Myocyte (in vitro differentiated cells): ENCODE measurements around the gene TLL1. TPM values are rescaled to one million over a fixed set of nuclear protein-coding genes. Genes with fewer than 3 reads are reported as not detected.

Source experiments
- DNase-seq: peaks from one replicate; pipeline ENCODE4 v3.0.0-alpha.2; 2012; ENCODE audit warnings: low read depth
- total RNA-seq: library from RNA; depleted of rRNA; stranded (reverse); fragments of >200 nt; gene quantifications from 2 replicates; pipeline ENCODE4 v1.2.3, GENCODE V29; 2014

TLL1 gene
- total RNA-seq, 1 donor from 2014 or later, result not detected

DNA sequence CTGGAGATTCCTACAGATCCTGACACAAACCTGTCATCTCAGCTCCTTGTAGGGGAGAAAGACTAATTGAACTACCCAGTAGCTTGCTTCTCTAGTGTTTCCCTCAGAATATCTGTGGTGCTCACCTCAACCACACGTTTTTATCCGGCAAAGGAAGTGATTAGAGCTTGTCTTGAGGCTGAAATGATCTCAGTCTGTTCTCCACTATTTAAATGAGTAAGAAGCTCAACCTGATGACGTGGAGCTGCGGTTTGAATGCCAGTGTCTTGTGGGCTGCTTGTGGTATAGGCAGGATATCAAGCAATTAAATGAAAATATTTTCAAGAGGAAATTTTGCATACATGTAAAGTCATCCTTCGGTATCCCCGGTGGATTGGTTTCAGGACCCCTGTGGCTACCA lies 270.2 kb downstream of the TLL1 start:
- peak; percentile 30 for DNase-seq

DNA sequence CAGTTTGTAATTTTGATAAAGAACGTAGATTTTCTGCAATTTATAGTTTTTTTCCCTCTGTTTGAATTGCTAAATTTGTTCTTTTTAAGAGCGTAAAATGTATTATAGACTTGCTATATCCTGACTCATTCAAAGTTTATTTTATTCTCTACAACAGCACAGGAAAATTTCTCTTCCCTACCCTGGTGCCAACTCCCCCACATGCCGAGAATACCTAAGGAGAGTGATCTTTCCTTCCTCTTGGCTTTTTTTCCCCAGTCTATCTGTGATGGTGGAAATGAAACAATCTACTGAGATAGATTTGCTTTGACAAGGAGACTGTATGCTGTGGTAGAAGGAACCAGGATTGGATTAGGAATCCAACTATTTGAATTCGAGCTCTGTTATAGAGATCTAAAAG lies 271.6 kb downstream of the TLL1 start:
- DNase-seq, result no peak

DNA sequence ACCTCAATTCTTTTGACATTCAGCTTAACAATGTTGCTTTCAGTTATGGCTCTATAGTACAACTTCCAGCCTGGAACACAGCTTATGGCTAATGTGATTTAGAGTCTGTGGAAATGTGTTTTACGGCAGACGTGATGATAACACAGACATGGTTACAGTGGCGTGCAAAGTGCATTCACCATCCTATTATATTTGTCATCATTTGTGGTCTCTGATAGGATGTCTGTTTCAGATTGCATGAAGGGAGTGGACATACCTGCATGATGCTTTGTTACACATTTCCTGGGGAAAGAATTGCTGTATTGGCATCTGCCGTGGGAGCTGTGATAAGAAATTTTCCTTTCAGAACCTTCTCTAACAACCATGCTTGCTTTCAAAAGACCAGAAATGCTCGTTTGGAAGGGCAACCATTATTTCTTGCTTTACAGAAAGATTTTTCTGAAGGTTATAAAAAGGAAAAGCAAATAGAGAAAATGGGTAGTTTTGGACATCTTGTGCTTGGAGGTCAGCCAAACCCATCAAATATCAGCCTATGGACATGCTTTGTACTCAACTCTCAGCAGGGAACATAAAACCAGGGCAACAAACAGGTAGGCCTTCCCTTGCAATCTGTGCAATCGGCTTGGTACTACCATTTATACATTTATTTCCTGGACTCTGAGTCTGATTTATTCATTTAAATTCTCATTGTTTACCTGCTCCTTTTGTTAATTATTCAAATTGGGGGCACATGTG lies 273.9 kb downstream of the TLL1 start:
- no peak for DNase-seq
